K562 (cell line): ENCODE results near the gene PELI3. TPM values are rescaled to one million over a fixed set of nuclear protein-coding genes. Genes with fewer than 3 reads are reported as not detected.

Experiments used
- BRF1 ChIP-seq: IDR thresholded peaks from 3 replicates; pipeline ENCODE4 v1.6.1; 2011; ENCODE audit warnings: borderline replicate concordance, mild to moderate bottlenecking; ENCODE audit not compliant: insufficient read length; ENCODE audit errors: extremely low read depth
- CREM ChIP-seq: IDR thresholded peaks from 2 replicates; pipeline ENCODE4 v1.6.1; 2014; ENCODE audit warnings: antibody characterized with exemption, low read depth
- ELF2 ChIP-seq: fragments of 250-450 bp; sonication (Bioruptor Pico); IDR thresholded peaks from 2 replicates; pipeline ENCODE4 v1.5.0; 2021; ENCODE audit warnings: mild to moderate bottlenecking
- EWSR1 ChIP-seq: fragments of 450-650 bp; IDR thresholded peaks from 2 replicates; pipeline ENCODE4 v1.6.1; 2018; ENCODE audit warnings: borderline replicate concordance, mild to moderate bottlenecking, low read depth, moderate library complexity; ENCODE audit not compliant: partially characterized antibody
- FOXK1 ChIP-seq: sonication (generic); formaldehyde crosslinking; IDR thresholded peaks from 2 replicates; pipeline ENCODE4 v1.8.0; 2022; ENCODE audit warnings: missing genetic modification reagents, mild to moderate bottlenecking, borderline replicate concordance
- GTF2F1 ChIP-seq: IDR thresholded peaks from 2 replicates; pipeline ENCODE4 v1.6.1; 2011; ENCODE audit warnings: low read depth, low read length, improper control_type of control experiment
- HBP1 ChIP-seq: fragments of 450-650 bp; formaldehyde crosslinking; IDR thresholded peaks from 2 replicates; pipeline ENCODE4 v1.4.0; 2022; ENCODE audit warnings: missing genetic modification characterization
- HDAC1 ChIP-seq, 2 experiments: fragments of 450-650 bp; IDR thresholded peaks; 2 replicates each; pipeline ENCODE4 v1.6.1; 2016 to 2017; ENCODE audit warnings: inconsistent platforms in 1 of 2, mild to moderate bottlenecking in 1 of 2, moderate library complexity in 1 of 2
- HDAC6 ChIP-seq: IDR thresholded peaks from 2 replicates; pipeline ENCODE4 v1.6.1; 2012; ENCODE audit warnings: low read depth, mild to moderate bottlenecking, control low read depth, inconsistent platforms, low read length, moderate library complexity
- L3MBTL2 ChIP-seq: fragments of 450-650 bp; IDR thresholded peaks from 2 replicates; pipeline ENCODE4 v1.6.1; 2016; ENCODE audit warnings: mild to moderate bottlenecking, moderate library complexity
- MNT ChIP-seq, 2 experiments: fragments of 450-650 bp; conservative IDR thresholded peaks; 2 replicates each; pipeline ENCODE4 v1.6.1; 2017; ENCODE audit warnings: mild to moderate bottlenecking in 2 of 2, moderate library complexity in 2 of 2
- MYBL2 ChIP-seq, 2 experiments: fragments of 450-650 bp in 1 of 2; sonication (generic) in 1 of 2; formaldehyde crosslinking in 1 of 2; IDR thresholded peaks; 2 replicates each; pipeline versions ENCODE4 v1.6.1 to v1.8.1; 2017 to 2022; ENCODE audit warnings: borderline replicate concordance in 1 of 2, inconsistent platforms in 1 of 2, low read depth in 1 of 2, mild to moderate bottlenecking in 1 of 2, missing genetic modification reagents in 1 of 2, moderate library complexity in 1 of 2
- RBM14 ChIP-seq: fragments of 200-400 bp; formaldehyde crosslinking; IDR thresholded peaks from 2 replicates; pipeline ENCODE4 v1.6.1; 2018; ENCODE audit warnings: low read depth, mild to moderate bottlenecking, low read length, moderate library complexity, borderline replicate concordance; ENCODE audit not compliant: insufficient read depth
- RBM25 ChIP-seq: fragments of 200-400 bp; formaldehyde crosslinking; IDR thresholded peaks from 2 replicates; pipeline ENCODE4 v1.6.1; 2018; ENCODE audit warnings: low read length, low read depth, moderate library complexity; ENCODE audit not compliant: severe bottlenecking
- SNRNP70 ChIP-seq: fragments of 200-400 bp; formaldehyde crosslinking; optimal IDR thresholded peaks from 2 replicates; pipeline ENCODE3; 2017; ENCODE audit warnings: low read depth, low read length
- SREBF1 ChIP-seq: fragments of 150-350 bp; IDR thresholded peaks from 2 replicates; pipeline ENCODE4 v1.6.1; 2014; ENCODE audit warnings: antibody characterized with exemption, low read depth, low read length, borderline replicate concordance
- SUPT5H ChIP-seq: fragments of 450-650 bp; IDR thresholded peaks from 2 replicates; pipeline ENCODE4 v1.6.1; 2016
- TCFL5 ChIP-seq: fragments of 250-450 bp; sonication (Bioruptor Pico); conservative IDR thresholded peaks from 2 replicates; pipeline ENCODE4 v1.6.1; 2021; ENCODE audit warnings: mild to moderate bottlenecking, moderate library complexity, matching md5 sums
- TFAM ChIP-seq: fragments of 250-450 bp; sonication (Bioruptor Pico); conservative IDR thresholded peaks from 2 replicates; pipeline ENCODE4 v1.5.0; 2021; ENCODE audit warnings: mild to moderate bottlenecking, moderate library complexity
- TFE3 ChIP-seq: fragments of 450-650 bp; formaldehyde crosslinking; IDR thresholded peaks from 2 replicates; pipeline ENCODE4 v1.4.0; 2020; ENCODE audit warnings: mild to moderate bottlenecking, mixed read lengths
- polyA plus RNA-seq, 8 experiments: library from polyadenylated mRNA; depleted of rRNA in 4 of 8; stranded (reverse) in 5 of 8; unstranded in 3 of 8; fragments of >200 nt; fragmentation: Nextera tagmentation in 2 of 8; fragmentation: Illumina TruSeq in 1 of 8; extraction: Ambion mirVana in 2 of 8; extraction: Trizol in 1 of 8; gene quantifications; 2 replicates each; pipeline versions ENCODE4 v1.2.1 to v1.2.3, GENCODE V29; 2011 to 2014; ENCODE audit warnings: inconsistent platforms in 1 of 8, missing spikeins in 1 of 8
- total RNA-seq, 7 experiments: library from RNA; depleted of rRNA in 6 of 7; stranded (reverse); fragments of >200 nt in 6 of 7; fragmentation: Illumina TruSeq in 2 of 7; extraction: Trizol in 2 of 7; gene quantifications; 2 replicates each; pipeline versions ENCODE4 v1.2.1 to v1.2.3, GENCODE V29; 2011 to 2021; ENCODE audit warnings: low replicate concordance in 1 of 7
- TF ChIP-seq, protein P1 (sequence below): sonication (generic); formaldehyde crosslinking; IDR thresholded peaks from 2 replicates; pipeline ENCODE4 v1.8.1; 2023; ENCODE audit warnings: mild to moderate bottlenecking, missing genetic modification reagents

PELI3 gene
- total and polyA plus RNA-seq, 9 of the 15 experiments (the other 6 are each of a cell fraction or from before 2014, with no cell fraction given) = 0.17 to 4.2 (median 1.9) TPM

- TF ChIP-seq, protein P1, sequence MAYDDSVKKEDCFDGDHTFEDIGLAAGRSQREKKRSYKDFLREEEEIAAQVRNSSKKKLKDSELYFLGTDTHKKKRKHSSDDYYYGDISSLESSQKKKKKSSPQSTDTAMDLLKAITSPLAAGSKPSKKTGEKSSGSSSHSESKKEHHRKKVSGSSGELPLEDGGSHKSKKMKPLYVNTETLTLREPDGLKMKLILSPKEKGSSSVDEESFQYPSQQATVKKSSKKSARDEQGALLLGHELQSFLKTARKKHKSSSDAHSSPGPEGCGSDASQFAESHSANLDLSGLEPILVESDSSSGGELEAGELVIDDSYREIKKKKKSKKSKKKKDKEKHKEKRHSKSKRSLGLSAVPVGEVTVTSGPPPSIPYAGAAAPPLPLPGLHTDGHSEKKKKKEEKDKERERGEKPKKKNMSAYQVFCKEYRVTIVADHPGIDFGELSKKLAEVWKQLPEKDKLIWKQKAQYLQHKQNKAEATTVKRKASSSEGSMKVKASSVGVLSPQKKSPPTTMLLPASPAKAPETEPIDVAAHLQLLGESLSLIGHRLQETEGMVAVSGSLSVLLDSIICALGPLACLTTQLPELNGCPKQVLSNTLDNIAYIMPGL (CRISPR knock-in tag) = no peak
- peak; percentile 51 for TF ChIP-seq L3MBTL2
- TF ChIP-seq FOXK1 (CRISPR knock-in tag) = no peak
- no peak for TF ChIP-seq TFE3 (CRISPR knock-in tag)
- TF ChIP-seq BRF1 = no peak
- TF ChIP-seq RBM25 = no peak
- no peak for TF ChIP-seq HDAC6
- TF ChIP-seq RBM14 = no peak
- TF ChIP-seq SNRNP70 = no peak
- no peak for TF ChIP-seq SREBF1
- TF ChIP-seq MNT (conservative IDR thresholded peaks at IDR 0.05) = peak in 1 of 2 experiments; percentile 74
- no peak for TF ChIP-seq TFAM (CRISPR knock-in tag)
- TF ChIP-seq CREM = peak; percentile 81
- TF ChIP-seq SUPT5H = peak; percentile 63
- no peak for TF ChIP-seq ELF2 (CRISPR knock-in tag)
- peak in 1 of 2 experiments; percentile 93; a peak in 2 of 4 replicates for TF ChIP-seq HDAC1 (IDR thresholded peaks at IDR 0.05)
- no peak for TF ChIP-seq TCFL5 (CRISPR knock-in tag)
- no peak for TF ChIP-seq EWSR1
- TF ChIP-seq GTF2F1 = no peak
- no peak for TF ChIP-seq HBP1 (CRISPR knock-in tag)
- TF ChIP-seq MYBL2 (IDR thresholded peaks at IDR 0.05; ENCODE audit: low read depth) = no peak
- no peak for TF ChIP-seq MYBL2 (CRISPR knock-in tag; IDR thresholded peaks at IDR 0.05; ENCODE audit: borderline replicate concordance)
Measured at GRCh38 chr11:66510271-66510989, 43.7 kb downstream of the PELI3 start, which contains the start of gene BBS1 (continued).
